AG09319 (cell line): ENCODE results near the gene COX4I2.
"Not testable (repeated sequence)": the region's sequence is repeated elsewhere in the genome, so short reads cannot be mapped to it uniquely, and the experiment has no call there.

Experiments
- DNase-seq: peaks from one replicate; pipeline ENCODE4 v3.0.0-alpha.2; 2010; ENCODE audit warnings: low read depth; ENCODE audit errors: extremely low read depth
- TF ChIP-seq, protein P1 (sequence below): IDR thresholded peaks from 2 replicates; pipeline ENCODE4 v1.5.1; 2011; ENCODE audit warnings: low read depth, mild to moderate bottlenecking, inconsistent platforms, low read length, moderate library complexity

Gene COX4I2

DNA sequence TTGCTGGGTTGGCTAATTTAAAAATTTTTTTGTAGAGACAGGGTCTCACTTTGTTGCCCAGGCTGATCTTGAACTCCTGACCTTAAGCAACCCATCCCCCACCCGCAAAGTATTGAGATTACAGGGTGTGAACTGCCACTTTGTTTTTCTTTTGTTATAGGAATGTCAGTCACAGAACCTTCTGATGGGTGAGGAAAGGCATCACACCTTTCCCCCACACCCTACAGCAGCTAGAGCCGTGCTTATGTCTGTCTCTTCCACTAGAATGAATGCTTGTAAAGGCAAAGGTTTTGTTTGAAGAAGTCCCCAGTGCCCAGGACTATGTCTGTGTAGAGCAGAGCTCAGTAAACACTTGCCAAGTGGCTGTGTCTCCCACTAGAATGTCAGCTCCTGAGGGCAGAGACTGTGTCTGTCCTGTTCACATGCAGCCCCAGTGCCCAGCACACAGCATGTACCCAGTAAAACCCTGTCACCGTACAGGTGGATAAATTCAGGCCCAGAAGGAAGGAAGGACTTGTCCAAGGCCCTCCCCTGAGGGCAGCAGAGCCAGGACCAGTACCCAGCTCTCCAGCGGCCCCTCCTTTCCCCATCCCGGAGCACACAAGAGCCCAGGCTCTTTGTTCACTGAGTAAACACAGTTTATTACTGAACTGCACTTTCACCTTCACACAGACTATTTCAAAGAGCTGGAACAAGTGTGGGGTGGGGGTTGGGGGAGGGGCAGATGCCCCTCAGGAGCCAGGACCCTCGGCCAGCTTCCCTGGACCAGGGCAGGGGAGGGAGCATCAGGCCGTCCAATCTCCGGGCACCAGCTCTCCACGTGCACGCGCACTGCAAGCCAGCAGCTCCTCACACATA, 26.4 kb downstream of the COX4I2 start:
- TF ChIP-seq, protein P1, sequence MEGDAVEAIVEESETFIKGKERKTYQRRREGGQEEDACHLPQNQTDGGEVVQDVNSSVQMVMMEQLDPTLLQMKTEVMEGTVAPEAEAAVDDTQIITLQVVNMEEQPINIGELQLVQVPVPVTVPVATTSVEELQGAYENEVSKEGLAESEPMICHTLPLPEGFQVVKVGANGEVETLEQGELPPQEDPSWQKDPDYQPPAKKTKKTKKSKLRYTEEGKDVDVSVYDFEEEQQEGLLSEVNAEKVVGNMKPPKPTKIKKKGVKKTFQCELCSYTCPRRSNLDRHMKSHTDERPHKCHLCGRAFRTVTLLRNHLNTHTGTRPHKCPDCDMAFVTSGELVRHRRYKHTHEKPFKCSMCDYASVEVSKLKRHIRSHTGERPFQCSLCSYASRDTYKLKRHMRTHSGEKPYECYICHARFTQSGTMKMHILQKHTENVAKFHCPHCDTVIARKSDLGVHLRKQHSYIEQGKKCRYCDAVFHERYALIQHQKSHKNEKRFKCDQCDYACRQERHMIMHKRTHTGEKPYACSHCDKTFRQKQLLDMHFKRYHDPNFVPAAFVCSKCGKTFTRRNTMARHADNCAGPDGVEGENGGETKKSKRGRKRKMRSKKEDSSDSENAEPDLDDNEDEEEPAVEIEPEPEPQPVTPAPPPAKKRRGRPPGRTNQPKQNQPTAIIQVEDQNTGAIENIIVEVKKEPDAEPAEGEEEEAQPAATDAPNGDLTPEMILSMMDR: no peak
- DNase-seq: no peak

DNA sequence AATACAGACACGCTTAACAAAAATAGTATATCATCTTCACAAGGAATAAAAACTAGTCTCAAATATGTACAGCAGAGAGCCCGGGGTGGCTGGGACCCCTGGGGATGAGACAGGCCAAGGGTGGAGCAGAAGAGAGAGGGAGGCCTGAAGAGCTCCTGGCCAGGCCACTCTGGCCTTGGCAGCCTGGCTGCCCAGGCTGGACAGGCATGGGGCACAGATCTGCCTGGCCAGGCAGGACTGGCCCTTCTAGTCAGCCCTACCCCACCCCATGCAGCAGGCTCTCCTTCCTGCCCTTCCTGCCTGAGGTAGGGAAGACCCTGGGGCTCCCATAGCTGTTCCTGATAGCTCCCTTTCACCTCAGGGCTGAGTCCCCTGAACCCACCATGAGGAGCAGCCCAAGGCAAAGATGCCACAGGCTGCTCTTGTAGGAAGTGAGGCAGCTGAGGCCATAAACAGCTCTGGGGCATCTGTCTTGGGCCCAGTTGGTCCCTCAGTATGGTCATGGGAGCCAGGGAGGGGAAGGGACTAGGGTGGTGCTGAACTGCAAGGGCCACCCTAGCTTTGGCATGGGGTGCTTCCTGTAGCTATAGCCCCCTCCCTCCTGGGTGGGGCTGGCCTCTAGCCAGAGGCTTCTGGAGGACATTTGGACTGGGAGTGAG, 27.1 kb downstream of the COX4I2 start:
- TF ChIP-seq, protein P1: no peak
- no peak for DNase-seq

DNA sequence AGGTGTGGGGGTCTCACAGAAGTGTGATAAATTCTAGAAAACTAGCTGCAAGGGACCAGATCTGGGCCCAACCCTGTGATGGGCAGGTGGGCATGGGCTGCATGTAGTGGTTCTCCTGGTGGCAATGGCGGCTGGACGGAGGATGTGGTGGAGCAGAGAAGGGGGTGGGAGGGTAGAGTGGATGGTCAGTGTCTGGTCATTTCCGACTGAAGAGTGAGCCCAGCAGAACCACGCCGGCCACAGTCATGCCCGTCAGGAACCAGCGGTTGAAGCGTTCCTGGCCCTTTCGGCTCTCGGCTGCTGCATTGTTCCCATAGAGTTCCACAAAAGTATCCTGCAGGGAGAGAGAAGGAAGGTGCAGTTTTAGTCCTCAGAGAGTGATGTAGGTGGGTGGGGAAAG, 28.0 kb downstream of the COX4I2 start:
- DNase-seq: no peak
- TF ChIP-seq, protein P1: no peak

DNA sequence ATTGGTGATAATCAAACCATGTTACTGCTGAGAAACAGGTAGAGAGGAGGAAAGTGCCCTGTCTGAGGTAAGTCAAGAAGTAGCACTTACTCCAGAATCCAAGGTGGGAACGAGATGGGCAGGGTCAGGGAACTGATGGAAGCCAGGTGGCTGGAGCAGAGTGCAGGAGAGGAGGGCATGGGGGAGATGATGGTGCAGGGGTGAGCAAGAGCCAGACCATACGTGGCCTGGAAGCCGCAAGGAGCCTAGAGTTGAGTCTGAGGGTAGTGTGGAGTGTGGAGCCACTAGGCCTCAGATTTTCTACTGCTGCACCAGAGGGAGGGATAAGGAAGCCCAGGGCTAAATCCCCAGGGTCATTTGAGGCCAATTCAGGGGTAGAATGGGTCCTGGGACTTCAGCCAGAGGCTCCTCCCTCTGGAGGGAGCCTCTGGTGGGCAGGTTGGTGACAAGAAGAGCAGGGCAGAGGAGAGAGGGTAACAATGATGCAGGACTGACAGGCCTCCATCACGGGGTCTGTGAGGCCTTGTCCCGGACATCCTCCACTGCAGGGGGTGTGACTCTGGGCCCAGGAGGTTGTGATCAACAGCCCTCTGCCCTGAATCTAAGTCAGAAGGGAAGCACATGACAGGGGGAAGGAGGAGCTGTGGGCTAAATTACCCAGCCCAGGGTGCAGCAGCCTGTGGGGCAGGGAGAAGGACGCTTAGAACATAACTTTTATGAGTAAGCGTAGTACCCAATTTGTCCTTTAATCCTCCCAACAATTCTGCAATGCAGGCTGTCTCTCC, 28.7 kb downstream of the COX4I2 start:
- TF ChIP-seq, protein P1: no peak
- DNase-seq: no peak

DNA sequence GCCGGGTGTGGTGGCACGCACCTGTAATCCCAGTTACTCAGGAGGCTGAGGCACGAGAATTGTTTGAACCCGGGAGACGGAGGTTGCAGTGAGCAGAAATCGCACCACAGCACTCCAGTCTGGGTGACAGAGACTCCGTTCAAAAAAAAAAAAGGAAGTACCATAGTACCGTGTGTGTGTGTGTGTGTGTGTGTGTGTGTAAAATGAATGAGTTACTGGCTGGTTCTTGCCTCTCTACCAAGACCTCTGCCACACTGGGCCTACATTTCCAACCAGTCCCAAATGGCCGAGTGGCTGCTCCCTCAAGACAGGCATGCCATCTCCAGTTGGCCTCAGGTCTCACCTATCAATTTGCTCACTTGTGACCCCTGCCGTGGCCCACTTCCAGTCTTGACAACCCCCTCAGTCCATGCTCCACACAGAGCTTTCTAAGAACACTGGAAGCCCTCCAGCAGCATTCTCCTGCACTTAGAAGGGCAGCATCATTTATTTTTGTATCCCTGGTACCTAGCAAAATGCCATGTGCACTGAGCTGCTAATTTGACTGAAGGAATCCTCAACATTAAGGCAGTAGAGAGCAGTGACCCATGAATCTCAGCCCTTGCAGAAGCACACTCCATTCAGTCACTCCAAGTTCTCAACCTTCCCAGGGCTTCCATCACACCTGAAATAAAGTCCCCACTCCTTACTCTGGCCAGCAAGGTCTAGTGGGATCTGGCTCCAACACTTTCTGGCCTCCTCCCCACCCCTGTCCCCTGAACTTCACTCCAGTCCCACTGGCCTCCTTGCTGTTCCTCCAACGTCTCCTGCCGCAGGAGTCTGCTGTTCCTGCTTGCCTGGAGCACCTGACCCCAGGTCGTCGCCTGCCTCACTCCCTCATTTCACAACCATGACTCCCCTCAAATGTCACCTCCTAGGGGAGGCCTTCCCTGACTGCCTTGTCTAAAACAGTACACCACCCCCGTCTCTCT, 29.9 kb downstream of the COX4I2 start:
- DNase-seq: no peak

GRCh38 chr20:31668944-31669343, 31.2 kb downstream of the COX4I2 start:
- not testable (repeated sequence) for DNase-seq

More for the DNA sequence above, 29.9 kb downstream of the COX4I2 start:
- TF ChIP-seq, protein P1: no peak

- DNase-seq: no peak
- TF ChIP-seq, protein P1: no peak
Observed at GRCh38 chr20:31669876-31670275, 32.2 kb downstream of the COX4I2 start.
